Measurements from ENCODE around the gene SIRT7.

GRCh38 chr17:81904600-81905423 lies 13.2 kb downstream of the SIRT7 start:
- no peak for TF ChIP-seq POLR2A (IDR thresholded peaks at IDR 0.05; ENCODE audit: low read depth, low read length)
- TF ChIP-seq CTCF (IDR thresholded peaks at IDR 0.05; ENCODE audit: extremely low read depth in 1 of 2, insufficient read depth in 1 of 2, low read depth in 1 of 2, low read length in 2 of 2), result no peak
- TF ChIP-seq MAX (IDR thresholded peaks at IDR 0.05; ENCODE audit: insufficient read depth, insufficient read length), result no peak
- no peak for TF ChIP-seq POLR2AphosphoS5 (IDR thresholded peaks at IDR 0.05; ENCODE audit: insufficient read depth, low read depth, low read length)
- TF ChIP-seq JUN (IDR thresholded peaks at IDR 0.05; ENCODE audit: borderline replicate concordance, insufficient read depth, insufficient read length, low read depth), result no peak
- no peak for TF ChIP-seq EZH2 (IDR thresholded peaks at IDR 0.05; ENCODE audit: borderline replicate concordance, low read depth, low read length, severe bottlenecking)
